SK-N-SH (cell line): ENCODE results near the gene MAD1L1. TPM values are rescaled to one million over a fixed set of nuclear protein-coding genes. Genes with fewer than 3 reads are reported as not detected.

ENCODE experiments used
- CTCF ChIA-PET: fragments of 300-600, 350-600 bp; formaldehyde crosslinking; extraction: SDS; loops from one replicate; lab custom pipeline; 2021; lab: Yijun Ruan, JAX
- POLR2A ChIA-PET: fragments of 350-600 bp; sonication (Branson Sonifier 250); formaldehyde crosslinking; extraction: SDS; loops from one replicate; lab custom pipeline; 2020; ENCODE audit warnings: antibody characterized with exemption, inconsistent platforms; lab: Yijun Ruan, JAX
- DNase-seq: peaks from one replicate; pipeline ENCODE4 v3.0.0; 2012
- H2AFZ ChIP-seq: fragments of 200-600 bp; sonication (generic); 2 replicates; pipeline ENCODE4 v1.8.1; 2016; ENCODE audit warnings: antibody characterized with exemption, mild to moderate bottlenecking, low read depth
- H3F3A ChIP-seq: fragments of 200-600 bp; sonication (generic); replicated peaks from 2 replicates; pipeline ENCODE3; 2016; ENCODE audit warnings: antibody characterized with exemption, mild to moderate bottlenecking; ENCODE audit not compliant: insufficient read depth
- H3K27ac ChIP-seq, 2 experiments: fragments of 200-500 bp in 1 of 2; fragments of 200-600 bp in 1 of 2; sonication (Bioruptor generic) in 1 of 2; sonication (generic), shearing (Covaris generic) in 1 of 2; 2 replicates each; pipeline versions ENCODE4 v1.5.1 to v1.6.1; 2014 to 2016; ENCODE audit warnings: low read depth in 2 of 2, inconsistent platforms in 1 of 2, low read length in 1 of 2, mild to moderate bottlenecking in 1 of 2, mixed read lengths in 1 of 2
- H3K27me3 ChIP-seq: fragments of 200-600 bp; sonication (generic), shearing (Covaris generic); 2 replicates; pipeline ENCODE4 v1.6.1; 2016; ENCODE audit warnings: mixed run types; ENCODE audit not compliant: insufficient read depth
- H3K36me3 ChIP-seq, 2 experiments: fragments of 200-500 bp in 1 of 2; fragments of 200-600 bp in 1 of 2; sonication (Bioruptor generic) in 1 of 2; sonication (generic) in 1 of 2; replicated peaks in 1 of 2; 2 replicates each; pipeline versions ENCODE3 to v1.5.1; 2014 to 2016; ENCODE audit warnings: low read length in 1 of 2, mild to moderate bottlenecking in 1 of 2; ENCODE audit not compliant: insufficient read depth in 2 of 2, control insufficient read depth in 1 of 2
- H3K4me1 ChIP-seq, 2 experiments: fragments of 200-500 bp in 1 of 2; fragments of 200-600 bp in 1 of 2; sonication (Bioruptor generic) in 1 of 2; sonication (generic), shearing (Covaris generic) in 1 of 2; 2 replicates each; pipeline versions ENCODE4 v1.5.1 to v1.6.1; 2014 to 2016; ENCODE audit warnings: low read depth in 1 of 2, low read length in 1 of 2, mixed run types in 1 of 2; ENCODE audit not compliant: insufficient read depth in 2 of 2, control insufficient read depth in 1 of 2
- H3K4me2 ChIP-seq: fragments of 200-600 bp; sonication (generic), shearing (Covaris generic); 2 replicates; pipeline ENCODE4 v1.6.1; 2017; ENCODE audit warnings: mixed run types
- H3K4me3 ChIP-seq, 2 experiments: fragments of 200-500 bp in 1 of 2; fragments of 200-600 bp in 1 of 2; sonication (Bioruptor generic) in 1 of 2; sonication (generic), shearing (Covaris generic) in 1 of 2; 2 replicates each; pipeline versions ENCODE4 v1.5.1 to v1.8.1; 2014 to 2016; ENCODE audit warnings: low read depth in 2 of 2, inconsistent platforms in 1 of 2, low read length in 1 of 2, mild to moderate bottlenecking in 1 of 2, mixed read lengths in 1 of 2, moderate library complexity in 1 of 2
- H3K79me2 ChIP-seq: fragments of 200-600 bp; sonication (generic); 2 replicates; pipeline ENCODE4 v1.8.1; 2017; ENCODE audit warnings: mild to moderate bottlenecking; ENCODE audit not compliant: insufficient read depth
- H3K9ac ChIP-seq: fragments of 200-600 bp; sonication (generic); 2 replicates; pipeline ENCODE4 v1.6.1; 2017; ENCODE audit warnings: mixed run types
- H3K9me2 ChIP-seq: fragments of 200-600 bp; sonication (generic); 2 replicates; pipeline ENCODE4 v1.6.1; 2017; ENCODE audit warnings: mixed run types
- H3K9me3 ChIP-seq: fragments of 200-600 bp; sonication (generic); 2 replicates; pipeline ENCODE4 v1.6.1; 2017; ENCODE audit warnings: mixed run types, mild to moderate bottlenecking, moderate library complexity
- H4K20me1 ChIP-seq: fragments of 200-600 bp; sonication (generic); 2 replicates; pipeline ENCODE4 v1.6.1; 2017; ENCODE audit warnings: mild to moderate bottlenecking, mixed run types; ENCODE audit not compliant: insufficient read depth
- EZH2phosphoT487 ChIP-seq: fragments of 200-600 bp; sonication (generic); IDR thresholded peaks from 2 replicates; pipeline ENCODE4 v1.6.1; 2017; ENCODE audit warnings: low read depth, mixed run types, mild to moderate bottlenecking, antibody characterized with exemption, moderate library complexity, borderline replicate concordance
- FOXJ3 ChIP-seq: sonication (generic); formaldehyde crosslinking; IDR thresholded peaks from 2 replicates; pipeline ENCODE4 v1.5.1; 2020; ENCODE audit warnings: mild to moderate bottlenecking, missing genetic modification reagents
- GABPA ChIP-seq: IDR thresholded peaks from 2 replicates; pipeline ENCODE4 v1.4.0; 2012; ENCODE audit warnings: low read depth, mild to moderate bottlenecking
- GATA2 ChIP-seq: sonication (generic); formaldehyde crosslinking; IDR thresholded peaks from 2 replicates; pipeline ENCODE4 v1.5.0; 2020; ENCODE audit warnings: mild to moderate bottlenecking, missing genetic modification reagents
- IRF3 ChIP-seq: fragments of 150-350 bp; IDR thresholded peaks from 2 replicates; pipeline ENCODE4 v1.6.1; 2016; ENCODE audit warnings: mild to moderate bottlenecking, low read depth, low read length
- JUND ChIP-seq: IDR thresholded peaks from 2 replicates; pipeline ENCODE4 v1.4.0; 2012
- MAX ChIP-seq: IDR thresholded peaks from 2 replicates; pipeline ENCODE4 v1.4.0; 2012; ENCODE audit warnings: low read depth
- MEF2A ChIP-seq: IDR thresholded peaks from 2 replicates; pipeline ENCODE4 v1.4.0; 2012; ENCODE audit warnings: low read depth, borderline replicate concordance
- PBX3 ChIP-seq: IDR thresholded peaks from 2 replicates; pipeline ENCODE4; 2012
- RAD21 ChIP-seq: IDR thresholded peaks from 2 replicates; pipeline ENCODE4 v1.6.1; 2012; ENCODE audit warnings: mild to moderate bottlenecking, low read length
- REST ChIP-seq: IDR thresholded peaks from 2 replicates; pipeline ENCODE4 v1.6.1; 2012; ENCODE audit warnings: mild to moderate bottlenecking, low read depth, low read length, moderate library complexity
- RFX5 ChIP-seq: IDR thresholded peaks from 2 replicates; pipeline ENCODE4 v1.6.1; 2012; ENCODE audit warnings: mild to moderate bottlenecking, improper control_type of control experiment, low read length
- SIN3A ChIP-seq: IDR thresholded peaks from 2 replicates; pipeline ENCODE4 v1.6.1; 2012; ENCODE audit warnings: low read depth, mild to moderate bottlenecking, low read length, moderate library complexity, borderline replicate concordance
- TAF1 ChIP-seq: IDR thresholded peaks from 2 replicates; pipeline ENCODE4 v1.6.1; 2012; ENCODE audit warnings: low read depth, mild to moderate bottlenecking, low read length, moderate library complexity, borderline replicate concordance
- USF2 ChIP-seq: fragments of 150-350 bp; IDR thresholded peaks from 2 replicates; pipeline ENCODE4 v1.6.1; 2017; ENCODE audit warnings: antibody characterized with exemption, low read length, low read depth, borderline replicate concordance
- whole genome bisulfite sequencing: methylation state at CpG from one replicate; pipeline ENCODE4 v1.1.6; 2017; ENCODE audit warnings: low lambda C conversion rate; 5-methylcytosine and 5-hydroxymethylcytosine counted together
- polyA plus RNA-seq, 3 experiments: library from polyadenylated mRNA; depleted of rRNA; stranded (reverse); fragments of >200 nt; gene quantifications; 2 replicates each; pipeline ENCODE4 v1.2.3, GENCODE V29; 2012

Gene MAD1L1
- polyA plus RNA-seq, 1 of the 3 experiments (the other 2 are of a cell fraction): 46.2 TPM

GRCh38 chr7:1940863-1941262 is 291.9 kb downstream of the MAD1L1 start:
- no peaks in the 10 kb centered on the region for H3K27me3 ChIP-seq
- H2AFZ ChIP-seq: no peak overlapping the region
- no peaks in the 10 kb centered on the region for H3F3A ChIP-seq
- H3K9me2 ChIP-seq: no peaks in the 10 kb centered on the region
- no peak overlapping the region for H3K9ac ChIP-seq
- H3K4me1 ChIP-seq: peaks cover 0 to 10% of the 10 kb centered on the region in 2 experiments; a peak in 1 of 4 replicates
- no peaks in the 10 kb centered on the region for H3K9me3 ChIP-seq
- 94% methylated on average over 14 of the region's 16 CpGs for WGBS
- H3K36me3 ChIP-seq: no peaks in the 10 kb centered on the region
- TF ChIP-seq JUND (no peak), MAX (no peak), RAD21 (no peak), REST (no peak), TAF1 (no peak), FOXJ3 (CRISPR knock-in tag) (no peak), MEF2A (no peak), SIN3A (no peak), GATA2 (CRISPR knock-in tag) (no peak)
- no peak for DNase-seq
- POLR2A ChIA-PET: no interaction called here
- H3K4me3 ChIP-seq: no peak overlapping the region
- H3K4me2 ChIP-seq: no peak overlapping the region
- H4K20me1 ChIP-seq: no peaks in the 10 kb centered on the region; the same call in 1 of the 2 replicates
- no peak overlapping the region for H3K27ac ChIP-seq
- no peaks in the 10 kb centered on the region for H3K79me2 ChIP-seq
- CTCF ChIA-PET: no interaction called here

GRCh38 chr7:1940402-1940786 is 292.4 kb downstream of the MAD1L1 start:
- no peak for DNase-seq
- Histone ChIP-seq H3K27ac (no peak overlapping the region), H3K9ac (no peak overlapping the region), H3K4me3 (no peak overlapping the region), H3K79me2 (no peaks in the 10 kb centered on the region), H3K27me3 (no peaks in the 10 kb centered on the region), H3K4me2 (no peak overlapping the region), H3K9me2 (no peaks in the 10 kb centered on the region), H3F3A (no peaks in the 10 kb centered on the region), H3K36me3 (no peaks in the 10 kb centered on the region), H2AFZ (no peak overlapping the region), H3K4me1 (peaks cover 0 to 10% of the 10 kb centered on the region in 2 experiments; a peak in 1 of 4 replicates), H4K20me1 (no peaks in the 10 kb centered on the region; the same call in 1 of the 2 replicates), H3K9me3 (no peaks in the 10 kb centered on the region)
- ChIA-PET POLR2A (no interaction called here), CTCF (no interaction called here)
- WGBS: 90% methylated on average over 19 of the region's 21 CpGs
- TF ChIP-seq RFX5 (no peak), EZH2phosphoT487 (no peak), USF2 (no peak), PBX3 (no peak), GABPA (no peak), IRF3 (no peak), RAD21 (no peak), REST (no peak)
